Suprapubic skin (tissue), 4 donors: ENCODE data around the gene OR4S2. TPM values are rescaled to one million over a fixed set of nuclear protein-coding genes. Genes with fewer than 3 reads are reported as not detected.

Experiments
- DNase-seq, 2 donors: peaks; one replicate each; pipeline ENCODE4 v3.0.0-alpha.2; 2019; ENCODE audit warnings: low spot score in 2 of 2
- H3K27ac ChIP-seq: fragments of 200-600 bp; sonication (generic); one replicate; pipeline ENCODE4 v1.5.1; 2019
- H3K27me3 ChIP-seq: fragments of 200-600 bp; sonication (generic); one replicate; pipeline ENCODE4 v1.5.1; 2019
- H3K36me3 ChIP-seq: fragments of 200-600 bp; sonication (generic); one replicate; pipeline ENCODE4 v1.5.1; 2019
- H3K4me1 ChIP-seq: fragments of 200-600 bp; sonication (generic); one replicate; pipeline ENCODE4 v1.5.1; 2019
- H3K4me3 ChIP-seq: fragments of 200-600 bp; sonication (generic); one replicate; pipeline ENCODE4 v1.5.1; 2019; ENCODE audit warnings: mild to moderate bottlenecking
- H3K9me3 ChIP-seq: fragments of 200-600 bp; sonication (generic); one replicate; pipeline ENCODE4 v1.5.1; 2019
- CTCF ChIP-seq, 2 donors: fragments of 200-600 bp in 1 of 2; fragments of 450-650 bp in 1 of 2; sonication (generic) in 1 of 2; IDR thresholded peaks; one replicate each; pipeline ENCODE4 v1.5.1; 2016 to 2019; ENCODE audit warnings: antibody characterized with exemption in 2 of 2, mild to moderate bottlenecking in 1 of 2, moderate library complexity in 1 of 2
- EP300 ChIP-seq: sonication (generic); formaldehyde crosslinking; IDR thresholded peaks from one replicate; pipeline ENCODE4 v1.6.1; 2017; ENCODE audit warnings: antibody characterized with exemption
- POLR2A ChIP-seq, 2 donors: fragments of 450-650 bp; IDR thresholded peaks; one replicate each; pipeline ENCODE4 v1.6.1; 2017; ENCODE audit warnings: antibody characterized with exemption in 2 of 2, mild to moderate bottlenecking in 2 of 2, moderate library complexity in 2 of 2
- POLR2AphosphoS5 ChIP-seq, 3 donors: sonication (generic); formaldehyde crosslinking; IDR thresholded peaks; one replicate each; pipeline ENCODE4 v1.6.1; 2017; ENCODE audit warnings: antibody characterized with exemption in 3 of 3
- WGBS: methylation state at CpG from one replicate; pipeline ENCODE4 v1.1.5; 2018; 5-methylcytosine and 5-hydroxymethylcytosine counted together
- total RNA-seq, 4 donors: library from RNA; depleted of rRNA; stranded (reverse); fragments of >200 nt; gene quantifications; one replicate each; pipeline ENCODE4 v1.1.0, GENCODE V29; 2016

Gene OR4S2
- not detected for total RNA-seq

GRCh38 chr11:55648027-55648426, at the start of gene OR4S2:
Gene OR4S2, plus strand, starts transcription at chr11:55648327. Its CDS starts 2,577 bp downstream, at chr11:55650904.
- 80% methylated on average over 2 of the region's 2 CpGs for WGBS
- Histone ChIP-seq H3K9me3 (no peaks in the 10 kb centered on the region), H3K27ac (no peak within 1 kb of the TSS), H3K4me1 (no peaks in the 10 kb centered on the region), H3K27me3 (no peaks in the 10 kb centered on the region), H3K36me3 (no peaks in the 10 kb centered on the region), H3K4me3 (no peak within 1 kb of the TSS)
- no peak for TF ChIP-seq EP300
- TF ChIP-seq POLR2A (IDR thresholded peaks at IDR 0.05), result no peak
- no peak for TF ChIP-seq POLR2AphosphoS5 (IDR thresholded peaks at IDR 0.05)
- DNase-seq, result no peak

- WGBS, result 62% methylated on average over 2 of the region's 2 CpGs
- Histone ChIP-seq H3K4me1 (no peaks in the 10 kb centered on the region), H3K36me3 (no peaks in the 10 kb centered on the region), H3K27ac (no peak within 1 kb of the TSS), H3K4me3 (no peak within 1 kb of the TSS), H3K9me3 (no peaks in the 10 kb centered on the region), H3K27me3 (no peaks in the 10 kb centered on the region)
- DNase-seq, result no peak
- no peak for TF ChIP-seq POLR2AphosphoS5 (IDR thresholded peaks at IDR 0.05)
- TF ChIP-seq POLR2A (IDR thresholded peaks at IDR 0.05), result no peak
- no peak for TF ChIP-seq CTCF (IDR thresholded peaks at IDR 0.05)
- no peak for TF ChIP-seq EP300
Measured at GRCh38 chr11:55607545-55607944, 40.6 kb upstream of the OR4S2 start, which contains the start of gene OR4C11. Gene OR4C11, minus strand, starts transcription at chr11:55607645. Its CDS starts 3,272 bp downstream, at chr11:55604373.

GRCh38 chr11:55624531-55624930, 23.6 kb upstream of the OR4S2 start:
- Histone ChIP-seq H3K27ac (no peak overlapping the region), H3K9me3 (no peaks in the 10 kb centered on the region), H3K4me3 (no peak overlapping the region), H3K4me1 (no peaks in the 10 kb centered on the region), H3K36me3 (no peaks in the 10 kb centered on the region), H3K27me3 (no peaks in the 10 kb centered on the region)
- TF ChIP-seq POLR2A (IDR thresholded peaks at IDR 0.05) (no peak), EP300 (no peak), POLR2AphosphoS5 (IDR thresholded peaks at IDR 0.05) (no peak), CTCF (IDR thresholded peaks at IDR 0.05) (no peak)
- WGBS, result 85% methylated on average over 1 of the region's 1 CpG
- no peak for DNase-seq

GRCh38 chr11:55634813-55635212, 13.3 kb upstream of the OR4S2 start, which contains the start of gene OR4P4:
Gene OR4P4, plus strand, starts transcription at chr11:55635113.
- WGBS, result 53% methylated on average over 3 of the region's 3 CpGs
- TF ChIP-seq EP300 (no peak), CTCF (IDR thresholded peaks at IDR 0.05) (no peak)

GRCh38 chr11:55652560-55652959, 4.4 kb downstream of the OR4S2 start:
- Histone ChIP-seq H3K27me3 (no peaks in the 10 kb centered on the region), H3K36me3 (no peaks in the 10 kb centered on the region), H3K27ac (no peak overlapping the region), H3K4me1 (no peaks in the 10 kb centered on the region), H3K9me3 (no peaks in the 10 kb centered on the region), H3K4me3 (no peak overlapping the region)
- DNase-seq, result no peak
- TF ChIP-seq CTCF (IDR thresholded peaks at IDR 0.05) (no peak), POLR2AphosphoS5 (IDR thresholded peaks at IDR 0.05) (no peak), EP300 (no peak), POLR2A (IDR thresholded peaks at IDR 0.05) (no peak)
- WGBS, result 79% methylated on average over 1 of the region's 1 CpG

More at GRCh38 chr11:55634813-55635212, 13.3 kb upstream of the OR4S2 start, which contains the start of gene OR4P4:
- no peak within 1 kb of the TSS for H3K27ac ChIP-seq
- no peaks in the 10 kb centered on the region for H3K27me3 ChIP-seq
- no peaks in the 10 kb centered on the region for H3K4me1 ChIP-seq
- H3K36me3 ChIP-seq, result no peaks in the 10 kb centered on the region
- no peak within 1 kb of the TSS for H3K4me3 ChIP-seq
- no peak for DNase-seq
- no peaks in the 10 kb centered on the region for H3K9me3 ChIP-seq

GRCh38 chr11:55655096-55655495, 7.0 kb downstream of the OR4S2 start:
- no peak for DNase-seq
- Histone ChIP-seq H3K4me1 (no peaks in the 10 kb centered on the region), H3K27ac (no peak overlapping the region), H3K27me3 (no peaks in the 10 kb centered on the region), H3K4me3 (no peak overlapping the region), H3K9me3 (no peaks in the 10 kb centered on the region), H3K36me3 (no peaks in the 10 kb centered on the region)
- TF ChIP-seq EP300 (no peak), CTCF (IDR thresholded peaks at IDR 0.05) (no peak), POLR2A (IDR thresholded peaks at IDR 0.05) (no peak), POLR2AphosphoS5 (IDR thresholded peaks at IDR 0.05) (no peak)
